AG10803 (cell line): Measurements from ENCODE around the gene GSK3A.

Source experiments
- DNase-seq: peaks from one replicate; pipeline ENCODE4 v3.0.0; 2010; ENCODE audit warnings: low read depth
- H3K4me3 ChIP-seq: 2 replicates; pipeline ENCODE4 v1.5.1; 2011; ENCODE audit warnings: mild to moderate bottlenecking, low read length, control low read depth
- TF ChIP-seq, protein P1 (sequence below): conservative IDR thresholded peaks from 2 replicates; pipeline ENCODE4 v1.5.1; 2011; ENCODE audit warnings: mild to moderate bottlenecking, low read length, control low read depth, inconsistent platforms

Gene GSK3A

DNA sequence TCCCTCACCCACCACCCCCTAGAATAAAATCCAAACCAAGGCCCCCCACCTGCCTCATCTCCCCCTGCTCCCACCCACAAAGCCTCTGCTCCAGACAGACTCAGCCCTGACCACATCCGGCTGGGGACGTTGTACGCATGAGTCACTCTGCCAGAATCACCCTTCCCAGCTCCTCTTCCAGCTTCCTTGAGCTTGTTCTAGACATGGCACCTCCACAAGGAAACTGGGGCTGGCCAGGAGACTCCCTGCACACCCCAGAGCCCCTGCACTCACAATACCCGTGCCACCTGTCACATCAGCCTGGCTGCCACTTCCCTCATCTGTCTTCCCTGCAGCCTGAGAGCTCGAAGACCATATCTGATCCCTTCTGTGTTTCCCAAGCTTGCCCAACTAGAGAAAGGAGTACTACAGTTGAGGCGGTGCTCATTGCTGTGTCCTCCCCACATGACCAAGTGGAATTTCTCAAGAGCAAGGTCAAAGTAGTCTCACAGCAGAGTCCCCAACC is 34.6 kb downstream of the GSK3A start:
- TF ChIP-seq, protein P1, sequence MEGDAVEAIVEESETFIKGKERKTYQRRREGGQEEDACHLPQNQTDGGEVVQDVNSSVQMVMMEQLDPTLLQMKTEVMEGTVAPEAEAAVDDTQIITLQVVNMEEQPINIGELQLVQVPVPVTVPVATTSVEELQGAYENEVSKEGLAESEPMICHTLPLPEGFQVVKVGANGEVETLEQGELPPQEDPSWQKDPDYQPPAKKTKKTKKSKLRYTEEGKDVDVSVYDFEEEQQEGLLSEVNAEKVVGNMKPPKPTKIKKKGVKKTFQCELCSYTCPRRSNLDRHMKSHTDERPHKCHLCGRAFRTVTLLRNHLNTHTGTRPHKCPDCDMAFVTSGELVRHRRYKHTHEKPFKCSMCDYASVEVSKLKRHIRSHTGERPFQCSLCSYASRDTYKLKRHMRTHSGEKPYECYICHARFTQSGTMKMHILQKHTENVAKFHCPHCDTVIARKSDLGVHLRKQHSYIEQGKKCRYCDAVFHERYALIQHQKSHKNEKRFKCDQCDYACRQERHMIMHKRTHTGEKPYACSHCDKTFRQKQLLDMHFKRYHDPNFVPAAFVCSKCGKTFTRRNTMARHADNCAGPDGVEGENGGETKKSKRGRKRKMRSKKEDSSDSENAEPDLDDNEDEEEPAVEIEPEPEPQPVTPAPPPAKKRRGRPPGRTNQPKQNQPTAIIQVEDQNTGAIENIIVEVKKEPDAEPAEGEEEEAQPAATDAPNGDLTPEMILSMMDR = no peak
- DNase-seq = peak; percentile 76
- H3K4me3 ChIP-seq = no peak overlapping the region

DNA sequence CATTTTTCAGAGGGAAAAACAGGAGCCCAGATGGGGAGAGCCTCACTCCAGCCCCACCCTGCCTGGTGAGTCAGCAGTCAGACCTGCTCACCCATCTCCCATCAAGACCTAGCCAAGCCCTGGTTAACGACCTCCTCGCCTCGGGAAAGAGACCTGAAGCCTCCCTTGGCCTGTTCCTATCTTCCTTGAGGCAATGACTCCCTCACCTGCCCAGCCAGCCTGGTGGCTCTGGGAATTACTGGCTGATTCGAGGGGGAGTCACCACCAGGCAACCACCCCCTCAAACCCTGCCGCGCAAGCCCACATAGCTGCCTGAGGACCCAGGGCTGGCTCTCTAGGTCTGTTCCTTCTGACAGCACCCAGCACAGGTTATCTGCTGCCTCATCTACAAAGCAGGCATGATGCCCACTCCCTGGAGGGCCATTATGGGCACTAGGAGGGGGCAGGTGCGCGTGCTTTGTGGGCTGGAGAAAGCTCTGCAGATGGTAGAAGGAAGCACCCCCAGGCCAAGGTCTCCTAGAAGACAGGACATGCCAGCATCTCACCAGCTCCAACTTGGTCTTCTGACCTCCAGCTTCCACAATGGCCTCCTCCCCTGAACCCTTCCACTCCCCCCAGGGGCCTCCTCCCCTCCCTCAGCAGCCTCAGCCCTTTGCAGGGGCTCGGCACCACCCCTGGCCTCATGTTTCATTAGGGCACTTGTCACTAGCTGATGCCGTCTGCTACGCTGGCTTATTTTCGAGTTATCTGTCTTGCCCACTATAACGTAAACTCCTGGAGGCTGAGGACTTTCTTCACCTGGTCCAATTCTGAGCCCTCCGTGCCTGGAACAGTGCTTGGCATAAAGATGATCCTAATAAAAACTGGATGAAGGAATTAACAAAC is 35.3 kb downstream of the GSK3A start:
- DNase-seq = peak; percentile 36
- TF ChIP-seq, protein P1 = no peak
- H3K4me3 ChIP-seq = no peak overlapping the region

- TF ChIP-seq, protein P1 = no peak
- no peak for DNase-seq
- no peak overlapping the region for H3K4me3 ChIP-seq
Measured at GRCh38 chr19:42204664-42205063, 37.7 kb downstream of the GSK3A start.

DNA sequence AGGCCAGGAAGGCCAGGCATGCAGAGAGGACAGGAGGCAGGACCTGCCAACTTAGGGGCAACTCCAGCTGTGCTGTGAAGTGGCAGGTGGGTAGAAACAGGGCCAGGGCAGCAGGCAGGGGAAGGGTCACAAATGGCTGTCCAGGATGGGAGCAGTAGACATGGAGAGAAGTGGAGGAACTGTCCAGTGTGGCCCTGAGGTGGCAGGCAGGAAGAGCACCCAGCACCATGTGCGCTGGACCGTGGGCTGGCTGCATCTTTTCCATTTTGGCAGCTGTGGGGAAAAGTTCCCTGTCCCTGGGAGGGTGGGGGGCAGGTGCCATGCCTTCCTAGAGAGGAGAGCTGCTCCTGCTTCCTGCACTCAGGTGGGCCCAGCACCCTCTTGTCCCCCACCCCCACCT is 38.7 kb downstream of the GSK3A start:
- H3K4me3 ChIP-seq = no peak overlapping the region
- DNase-seq = no peak
- TF ChIP-seq, protein P1 = no peak

DNA sequence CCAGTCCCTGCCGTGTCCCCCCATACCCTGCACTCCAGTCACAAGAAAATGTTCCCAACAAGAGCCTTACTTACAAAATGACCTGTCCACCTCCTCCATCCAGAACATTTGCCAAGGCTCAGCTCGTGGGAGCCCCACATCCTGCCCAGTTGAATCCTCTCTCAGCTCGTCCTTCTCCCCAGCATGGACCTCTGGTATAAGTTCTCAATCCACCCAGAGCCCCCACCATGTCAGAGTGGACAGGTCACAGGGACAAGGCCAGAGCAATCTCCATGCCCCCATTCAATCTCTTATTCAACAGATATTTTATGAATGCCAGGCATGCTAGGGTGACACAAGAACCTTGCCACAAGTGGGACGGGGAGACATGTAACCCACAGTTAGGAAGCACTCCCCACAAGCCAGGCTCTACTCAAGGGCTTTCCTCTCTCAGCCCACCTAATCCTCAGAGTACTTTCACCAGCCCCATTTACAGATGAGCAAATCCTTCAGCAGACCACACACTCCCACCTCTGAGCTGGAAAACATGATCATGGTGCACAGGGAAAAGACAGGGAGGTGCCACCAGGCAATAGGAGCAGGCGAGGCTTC is 40.0 kb downstream of the GSK3A start:
- no peak for DNase-seq
- no peak overlapping the region for H3K4me3 ChIP-seq
- TF ChIP-seq, protein P1 = no peak

- DNase-seq = no peak
- TF ChIP-seq, protein P1 = no peak
- no peak overlapping the region for H3K4me3 ChIP-seq
Measured at GRCh38 chr19:42201489-42202289, 40.7 kb downstream of the GSK3A start.
